Stimulated activated CD4-positive, alpha-beta T cell treated with anti-CD3 and anti-CD28 coated beads, Interleukin-4, amount 100 ng/mL, for 48 hours (primary cell): ENCODE data around the gene MIA.
"Not testable (repeated sequence)": the region's sequence is repeated elsewhere in the genome, so short reads cannot be mapped to it uniquely, and the experiment has no call there.

Experiments used
- DNase-seq, 2 donors: peaks; one replicate each; pipeline ENCODE4 v3.0.0-alpha.2; 2020; ENCODE audit warnings: low read depth in 2 of 2

The MIA gene

DNA sequence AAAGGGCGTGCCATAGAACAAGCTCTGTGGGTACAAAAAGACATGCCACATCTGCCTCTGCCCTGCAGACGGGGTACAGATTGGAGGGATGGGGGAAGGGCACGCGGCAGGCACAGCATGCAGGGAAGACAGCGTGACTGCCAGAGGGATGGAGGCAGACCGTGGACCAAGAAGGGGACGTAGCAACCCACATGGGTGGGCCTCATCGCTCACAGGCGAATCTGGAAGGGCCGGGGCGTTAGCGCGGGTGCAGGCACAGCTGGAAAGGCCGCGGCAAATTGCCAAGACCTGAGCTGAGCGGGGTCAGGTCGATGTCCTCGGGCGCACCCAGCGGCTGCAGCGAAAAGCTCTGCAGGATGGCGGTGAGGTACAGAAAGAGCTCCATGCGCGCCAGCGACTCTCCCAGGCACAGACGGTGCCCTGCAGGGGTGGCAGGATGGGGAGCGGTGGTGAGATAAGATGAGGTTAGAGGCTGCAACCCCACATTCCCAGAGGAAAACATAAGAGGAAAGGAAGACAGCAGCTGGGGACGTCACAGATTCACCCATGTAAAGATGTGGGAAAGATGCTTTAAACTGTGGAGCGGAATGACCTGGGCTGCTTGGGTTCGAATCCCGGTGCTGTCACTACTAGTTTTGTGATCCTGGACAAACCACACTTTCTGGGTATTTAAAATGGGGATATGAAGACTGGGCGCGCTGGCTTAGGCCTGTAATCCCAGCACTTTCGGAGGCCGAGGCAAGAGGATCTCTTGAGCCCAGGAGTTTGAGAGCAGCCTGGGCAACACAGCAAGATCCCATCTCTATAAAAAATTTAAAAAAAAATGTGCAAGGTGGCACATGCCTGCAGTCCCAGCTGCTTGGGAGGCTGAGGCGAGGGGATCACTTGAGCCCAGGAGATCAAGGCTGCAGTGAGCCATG lies 43.4 kb downstream of the MIA start:
- peak; percentile 60 to 71 for DNase-seq

GRCh38 chr19:40819479-40820234 lies 44.3 kb downstream of the MIA start:
- not testable (repeated sequence) for DNase-seq

DNA sequence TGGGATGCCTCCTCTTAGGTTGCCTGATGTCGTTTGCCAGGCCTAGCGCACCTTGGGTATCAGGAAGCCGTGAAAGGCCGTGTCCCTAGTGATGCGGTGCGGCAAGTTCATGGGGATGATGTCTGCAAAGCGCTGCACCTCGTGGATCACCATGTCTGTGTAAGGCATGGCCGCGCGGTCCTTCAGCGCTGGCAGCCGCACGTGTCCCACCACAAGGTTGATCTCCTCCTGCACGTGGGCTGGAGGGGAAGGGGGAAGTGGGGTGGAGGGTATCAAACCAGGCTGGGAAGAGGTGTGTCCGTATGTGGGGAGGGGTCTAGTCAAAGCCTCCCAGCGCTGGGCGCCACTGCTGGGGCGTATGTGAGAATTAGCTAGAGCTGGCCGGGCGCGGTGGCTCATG lies 46.8 kb downstream of the MIA start:
- DNase-seq: no peak

DNA sequence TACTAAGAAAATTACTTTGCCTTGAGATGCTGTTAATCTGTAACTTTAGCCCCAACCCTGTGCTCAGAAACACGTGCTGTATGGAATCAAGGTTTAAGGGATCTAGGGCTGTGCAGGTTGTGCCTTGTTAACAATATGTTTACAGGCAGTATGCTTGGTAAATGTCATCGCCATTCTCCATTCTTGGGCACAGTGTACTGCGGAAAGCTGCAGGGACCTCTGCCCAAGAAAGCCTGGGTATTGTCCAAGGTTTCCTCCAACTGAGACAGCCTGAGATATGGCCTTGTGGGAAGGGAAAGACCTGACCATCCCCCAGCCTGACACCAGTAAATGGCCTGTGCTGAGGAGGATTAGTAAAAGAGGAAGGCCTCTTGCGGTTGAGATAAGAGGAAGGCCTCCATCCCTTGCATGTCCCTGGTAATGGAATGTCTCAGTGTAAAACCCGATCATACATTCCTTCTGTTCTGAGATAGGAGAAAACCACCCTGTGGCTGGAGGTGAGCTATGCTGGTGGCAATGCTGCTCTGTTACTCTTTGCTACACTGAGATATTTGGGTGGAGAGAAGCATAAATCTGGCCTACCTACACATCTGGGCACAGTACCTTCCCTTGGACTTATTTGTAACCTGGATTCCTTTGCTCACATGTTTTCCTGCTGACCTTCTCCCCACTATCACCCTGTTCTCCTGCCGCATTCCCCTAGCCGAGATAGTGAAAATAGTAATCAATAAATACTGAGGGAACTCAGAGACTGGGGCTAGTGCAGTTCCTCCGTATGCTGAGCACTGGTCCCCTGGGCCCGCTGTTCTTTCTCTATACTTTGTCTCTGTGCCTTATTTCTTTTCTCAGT lies 47.6 kb downstream of the MIA start:
- DNase-seq: not testable (repeated sequence)

GRCh38 chr19:40824916-40825315 lies 49.6 kb downstream of the MIA start:
- DNase-seq: not testable (repeated sequence)

DNA sequence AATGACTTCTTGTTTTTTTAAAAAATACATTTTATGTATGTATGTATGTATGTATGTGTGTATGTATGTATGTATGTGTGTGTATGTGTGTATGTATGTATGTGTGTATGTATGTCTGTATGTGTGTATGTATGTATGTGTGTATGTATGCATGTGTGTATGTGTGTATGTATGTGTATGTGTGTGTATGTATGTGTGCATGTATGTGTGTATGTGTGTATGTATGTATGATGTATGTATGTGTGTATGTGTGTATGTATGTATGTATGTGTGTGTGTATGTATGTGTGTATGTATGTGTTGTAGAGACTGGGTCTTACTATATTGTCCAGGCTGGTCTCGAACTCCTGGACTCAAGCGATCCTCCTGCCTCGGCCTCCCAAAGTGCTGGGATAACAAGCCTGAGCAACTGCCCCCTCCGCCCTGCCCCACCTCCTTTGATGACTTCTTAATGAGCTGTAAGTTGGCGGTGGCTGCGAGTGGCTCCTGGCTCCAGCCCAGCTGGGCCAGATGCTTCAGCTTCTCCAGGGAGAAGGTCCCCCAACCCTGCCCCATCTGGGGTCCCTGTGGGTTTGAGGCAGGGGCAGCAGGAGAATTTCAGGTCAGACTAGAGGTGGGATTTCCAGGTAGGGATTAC lies 50.3 kb downstream of the MIA start:
- DNase-seq: not testable (repeated sequence)

- DNase-seq: not testable (repeated sequence)
Observed at GRCh38 chr19:40826312-40826698, 51.0 kb downstream of the MIA start.

DNA sequence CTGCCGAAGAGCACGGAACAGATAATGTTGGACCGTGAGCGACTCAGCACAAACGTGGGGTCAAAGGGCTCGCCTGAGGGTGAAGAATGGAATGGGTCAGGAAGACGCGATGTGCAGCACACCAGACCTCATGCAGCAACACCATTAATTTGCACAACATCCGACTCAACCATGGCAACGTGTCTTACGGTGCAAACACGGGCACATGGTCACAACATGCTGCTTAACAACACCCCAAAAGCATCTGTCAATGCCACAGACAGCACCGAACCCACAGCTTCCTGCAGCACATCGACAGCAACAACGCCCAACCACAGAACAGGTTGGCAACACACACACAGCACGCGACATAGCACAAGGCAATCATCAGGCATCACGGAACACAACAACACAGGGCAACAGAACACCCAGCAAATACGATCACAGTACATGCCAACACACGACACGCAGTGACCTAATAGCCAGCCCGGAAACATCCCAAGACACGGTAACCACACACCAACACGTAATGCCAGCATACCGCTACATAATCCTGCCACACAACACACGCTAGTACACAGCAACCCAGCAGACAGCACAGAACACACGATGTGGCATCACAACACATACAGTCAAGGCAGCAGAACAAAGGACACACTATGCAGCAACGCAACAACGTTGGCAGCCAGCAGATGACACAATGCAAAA lies 51.5 kb downstream of the MIA start:
- not testable (repeated sequence) for DNase-seq
